ENCODE results near the gene CXCR1. TPM values are rescaled to one million over a fixed set of nuclear protein-coding genes. Genes with fewer than 3 reads are reported as not detected.

CXCR1 gene
- total RNA-seq, 1 experiment from 2014 or later: not detected

GRCh38 chr2:218130377-218130776 lies 36.4 kb downstream of the CXCR1 start:
- H3K27me3 Mint-ChIP-seq (ENCODE audit: insufficient read depth, unreplicated experiment): peaks cover 11% of the 10 kb centered on the region
- H3K4me1 Mint-ChIP-seq (ENCODE audit: low read depth, unreplicated experiment): no peaks in the 10 kb centered on the region
- H3K4me3 Mint-ChIP-seq (ENCODE audit: unreplicated experiment): no peak overlapping the region
- ChIA-PET CTCF (no interaction called here), POLR2A (no interaction called here)
- no peaks in the 10 kb centered on the region for H3K36me3 ChIP-seq (ENCODE audit: control insufficient read depth, insufficient read depth, low read length)
- no peaks in the 10 kb centered on the region for H3K9me3 ChIP-seq
- H3K4me3 ChIP-seq (ENCODE audit: low read depth, low read length): no peak overlapping the region
- no peaks in the 10 kb centered on the region; the same call in 1 of the 2 replicates for H3K27me3 ChIP-seq (replicated peaks; ENCODE audit: control insufficient read depth, insufficient read depth, low read length)
- H3K4me1 ChIP-seq: no peaks in the 10 kb centered on the region
- no peaks in the 10 kb centered on the region for H3K9me3 Mint-ChIP-seq (ENCODE audit: unreplicated experiment)
- H3K36me3 Mint-ChIP-seq (ENCODE audit: insufficient read depth, unreplicated experiment): no peaks in the 10 kb centered on the region
- intact Hi-C loops (cut with micrococcal nuclease; ENCODE audit: unreplicated experiment): no loop called here
- no peak overlapping the region for H3K27ac Mint-ChIP-seq (ENCODE audit: unreplicated experiment)
- no peak for DNase-seq
- TF ChIP-seq CTCF (IDR thresholded peaks at IDR 0.05; ENCODE audit: insufficient read depth in 1 of 2, low read depth in 1 of 2, low read length in 1 of 2, severe bottlenecking in 1 of 2, unreplicated experiment in 1 of 2): no peak
- BruUV-seq (replicated peaks): no TSS peak

GRCh38 chr2:218129458-218130135 lies 37.2 kb downstream of the CXCR1 start:
- Mint-ChIP-seq H3K4me3 (ENCODE audit: unreplicated experiment) (no peak overlapping the region), H3K4me1 (ENCODE audit: low read depth, unreplicated experiment) (no peaks in the 10 kb centered on the region), H3K27me3 (ENCODE audit: insufficient read depth, unreplicated experiment) (peaks cover 8% of the 10 kb centered on the region), H3K9me3 (ENCODE audit: unreplicated experiment) (no peaks in the 10 kb centered on the region), H3K27ac (ENCODE audit: unreplicated experiment) (no peak overlapping the region), H3K36me3 (ENCODE audit: insufficient read depth, unreplicated experiment) (no peaks in the 10 kb centered on the region)
- H3K27me3 ChIP-seq (replicated peaks; ENCODE audit: control insufficient read depth, insufficient read depth, low read length): no peaks in the 10 kb centered on the region; the same call in 1 of the 2 replicates
- no peak overlapping the region for H3K4me3 ChIP-seq (ENCODE audit: low read depth, low read length)
- POLR2A ChIA-PET: no interaction called here
- DNase-seq: no peak
- CTCF ChIA-PET: no interaction called here
- BruUV-seq (replicated peaks): no TSS peak
- TF ChIP-seq CTCF (IDR thresholded peaks at IDR 0.05; ENCODE audit: insufficient read depth in 1 of 2, low read depth in 1 of 2, low read length in 1 of 2, severe bottlenecking in 1 of 2, unreplicated experiment in 1 of 2): no peak
- no peaks in the 10 kb centered on the region for H3K4me1 ChIP-seq
- H3K9me3 ChIP-seq: no peaks in the 10 kb centered on the region
- H3K36me3 ChIP-seq (ENCODE audit: control insufficient read depth, insufficient read depth, low read length): no peaks in the 10 kb centered on the region
- intact Hi-C loops (cut with micrococcal nuclease; ENCODE audit: unreplicated experiment): no loop called here

- DNase-seq: no peak
- Histone ChIP-seq H3K9me3 (no peaks in the 10 kb centered on the region), H3K4me3 (ENCODE audit: low read depth, low read length) (no peak overlapping the region), H3K4me1 (no peaks in the 10 kb centered on the region), H3K27me3 (replicated peaks; ENCODE audit: control insufficient read depth, insufficient read depth, low read length) (no peaks in the 10 kb centered on the region; the same call in 1 of the 2 replicates), H3K36me3 (ENCODE audit: control insufficient read depth, insufficient read depth, low read length) (no peaks in the 10 kb centered on the region)
- Mint-ChIP-seq H3K4me3 (ENCODE audit: unreplicated experiment) (no peak overlapping the region), H3K4me1 (ENCODE audit: low read depth, unreplicated experiment) (no peaks in the 10 kb centered on the region), H3K36me3 (ENCODE audit: insufficient read depth, unreplicated experiment) (no peaks in the 10 kb centered on the region), H3K9me3 (ENCODE audit: unreplicated experiment) (no peaks in the 10 kb centered on the region), H3K27me3 (ENCODE audit: insufficient read depth, unreplicated experiment) (peaks cover 8% of the 10 kb centered on the region), H3K27ac (ENCODE audit: unreplicated experiment) (no peak overlapping the region)
- intact Hi-C loops (cut with micrococcal nuclease; ENCODE audit: unreplicated experiment): no loop called here
- ChIA-PET CTCF (no interaction called here), POLR2A (no interaction called here)
- BruUV-seq (replicated peaks): no TSS peak
- TF ChIP-seq CTCF (IDR thresholded peaks at IDR 0.05; ENCODE audit: insufficient read depth in 1 of 2, low read depth in 1 of 2, low read length in 1 of 2, severe bottlenecking in 1 of 2, unreplicated experiment in 1 of 2): no peak
Measured at GRCh38 chr2:218128781-218129457, 37.8 kb downstream of the CXCR1 start.
